Activated naive CD4-positive, alpha-beta T cell treated with anti-CD3 and anti-CD28 coated beads, Interleukin-2, amount 10 ng/mL, durations not matched to agents 5 hours and 36 hours (primary cell): ENCODE data around the gene GLIPR2. TPM values are rescaled to one million over a fixed set of nuclear protein-coding genes. Genes with fewer than 3 reads are reported as not detected.

Experiments
- total RNA-seq, 2 experiments: library from RNA; stranded (reverse); gene quantifications; one replicate each; pipeline ENCODE4 v1.2.3, GENCODE V29; 2021

Gene GLIPR2, protein sequence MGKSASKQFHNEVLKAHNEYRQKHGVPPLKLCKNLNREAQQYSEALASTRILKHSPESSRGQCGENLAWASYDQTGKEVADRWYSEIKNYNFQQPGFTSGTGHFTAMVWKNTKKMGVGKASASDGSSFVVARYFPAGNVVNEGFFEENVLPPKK
- total RNA-seq = 10 to 100 TPM; 31.9 TPM

DNA sequence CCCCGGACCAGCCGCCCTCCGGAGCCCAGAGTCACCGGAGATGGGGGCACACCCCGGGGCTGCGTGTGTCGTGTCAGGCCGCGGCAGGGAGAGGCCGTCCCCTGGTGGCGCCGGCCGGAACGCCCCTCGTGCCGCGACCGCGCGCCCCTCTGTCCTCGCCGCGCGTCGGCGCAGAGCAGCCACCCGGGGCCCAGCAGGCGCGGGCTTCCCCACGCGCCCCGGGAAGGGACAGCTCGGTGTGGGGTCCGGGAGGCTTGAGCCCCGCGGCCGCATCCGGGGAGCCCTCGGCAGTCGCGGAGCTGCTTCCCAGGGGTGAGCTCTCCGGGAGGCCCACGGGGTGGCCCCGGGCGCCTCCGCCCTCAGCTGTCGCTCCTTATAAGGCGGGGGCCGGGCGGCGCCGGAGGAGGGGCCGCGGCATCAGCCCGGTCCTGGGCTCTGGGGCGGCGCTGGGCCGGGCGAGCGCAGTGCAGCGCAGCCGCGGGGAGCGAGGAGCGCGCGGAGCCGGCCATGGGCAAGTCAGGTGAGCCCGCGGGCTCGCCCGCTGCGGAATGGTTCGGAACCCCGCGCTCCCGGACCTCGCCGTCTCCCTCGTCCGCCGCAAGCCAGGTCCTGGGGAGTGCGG, at the start of gene GLIPR2:
TSS of gene GLIPR2 (plus strand) at position 462 of the 622 bp plus-strand sequence. CDS start at position 508, 46 bp downstream.

DNA sequence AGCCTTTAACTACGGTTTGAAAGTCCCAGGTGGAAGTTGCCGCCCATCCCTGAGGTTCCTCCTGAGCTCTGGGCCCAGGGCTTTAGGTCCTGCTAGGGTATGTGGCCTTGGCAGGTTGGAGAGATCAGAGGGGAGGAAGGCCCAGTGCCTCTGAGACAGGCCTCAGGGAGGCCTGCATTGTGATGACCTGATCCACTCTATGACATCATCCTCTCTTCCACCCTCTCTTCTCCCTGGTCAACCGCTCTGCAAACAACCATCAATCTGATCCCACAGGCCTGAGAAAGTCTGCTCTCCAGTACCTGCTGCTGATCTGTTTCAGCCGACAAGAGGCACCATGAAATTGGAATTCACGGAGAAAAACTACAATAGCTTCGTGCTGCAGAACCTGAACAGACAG, 32.6 kb downstream of the GLIPR2 start, which contains the start of gene CCIN:
TSS of gene CCIN (plus strand) at position 223 of the 400 bp plus-strand sequence. CDS start at position 338, 115 bp downstream.

DNA sequence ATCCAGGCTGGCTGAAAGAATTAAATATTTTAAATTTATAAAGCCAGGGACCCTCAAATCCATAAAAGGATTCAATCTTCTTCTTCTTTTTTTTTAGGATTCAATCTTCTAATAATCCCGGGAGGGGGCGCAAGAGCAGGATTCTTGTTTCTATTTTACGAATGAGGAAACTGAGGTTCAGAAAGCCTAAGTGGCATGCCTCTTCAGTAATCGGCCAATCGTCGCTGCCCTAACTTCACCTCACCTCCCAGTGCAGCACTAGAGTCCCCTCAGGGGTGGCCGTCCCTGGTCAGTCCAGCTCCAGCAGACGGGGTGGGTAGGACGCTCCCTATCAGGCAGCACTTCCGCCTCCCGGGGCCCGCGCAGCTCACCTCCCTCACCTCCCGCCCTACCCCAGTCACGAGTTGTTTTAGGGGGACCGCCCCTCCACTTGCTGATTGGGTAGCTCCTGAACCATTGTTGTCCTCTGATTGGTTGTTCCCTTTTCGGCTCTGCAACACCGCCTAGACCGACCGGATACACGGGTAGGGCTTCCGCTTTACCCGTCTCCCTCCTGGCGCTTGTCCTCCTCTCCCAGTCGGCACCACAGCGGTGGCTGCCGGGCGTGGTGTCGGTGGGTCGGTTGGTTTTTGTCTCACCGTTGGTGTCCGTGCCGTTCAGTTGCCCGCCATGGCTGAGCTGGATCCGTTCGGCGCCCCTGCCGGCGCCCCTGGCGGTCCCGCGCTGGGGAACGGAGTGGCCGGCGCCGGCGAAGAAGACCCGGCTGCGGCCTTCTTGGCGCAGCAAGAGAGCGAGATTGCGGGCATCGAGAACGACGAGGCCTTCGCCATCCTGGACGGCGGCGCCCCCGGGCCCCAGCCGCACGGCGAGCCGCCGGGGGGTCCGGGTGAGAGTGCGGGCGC, 54.1 kb downstream of the GLIPR2 start, which contains the start of gene CLTA:
TSS of gene CLTA (plus strand) at position 534 of the 902 bp plus-strand sequence. CDS start at position 670, 136 bp downstream.

Other genes starting within 250 kb of the GLIPR2 start
- gene HRCT1, start 230.5 kb upstream of the GLIPR2 start, total RNA-seq = not detected
- not detected for gene SPAAR, start 227.2 kb upstream of the GLIPR2 start, total RNA-seq
- not detected for gene OR2S2, start 178.6 kb upstream of the GLIPR2 start, total RNA-seq
- 1 to 10 TPM; 6.5 to 6.6 TPM for gene RECK, start 99.8 kb upstream of the GLIPR2 start, total RNA-seq
- gene CCIN, start 32.7 kb downstream of the GLIPR2 start, total RNA-seq = under 1 TPM in 1 of 2 experiments, not detected in 1; 0.23 TPM
- 100 to 1,000 TPM; 139 to 141 TPM for gene CLTA, start 54.2 kb downstream of the GLIPR2 start, total RNA-seq
- 10 to 100 TPM; 15.3 to 16.1 TPM for gene GNE, start 121.7 kb downstream of the GLIPR2 start, total RNA-seq